GM12874 (cell line): ENCODE results near the gene HDGFL3.

Source experiments
- TF ChIP-seq, protein P1 (sequence below): IDR thresholded peaks from 2 replicates; pipeline ENCODE4 v1.5.1; 2011; ENCODE audit warnings: low read depth, mild to moderate bottlenecking, control low read depth, low read length, moderate library complexity; ENCODE audit not compliant: insufficient read depth

The HDGFL3 gene

DNA sequence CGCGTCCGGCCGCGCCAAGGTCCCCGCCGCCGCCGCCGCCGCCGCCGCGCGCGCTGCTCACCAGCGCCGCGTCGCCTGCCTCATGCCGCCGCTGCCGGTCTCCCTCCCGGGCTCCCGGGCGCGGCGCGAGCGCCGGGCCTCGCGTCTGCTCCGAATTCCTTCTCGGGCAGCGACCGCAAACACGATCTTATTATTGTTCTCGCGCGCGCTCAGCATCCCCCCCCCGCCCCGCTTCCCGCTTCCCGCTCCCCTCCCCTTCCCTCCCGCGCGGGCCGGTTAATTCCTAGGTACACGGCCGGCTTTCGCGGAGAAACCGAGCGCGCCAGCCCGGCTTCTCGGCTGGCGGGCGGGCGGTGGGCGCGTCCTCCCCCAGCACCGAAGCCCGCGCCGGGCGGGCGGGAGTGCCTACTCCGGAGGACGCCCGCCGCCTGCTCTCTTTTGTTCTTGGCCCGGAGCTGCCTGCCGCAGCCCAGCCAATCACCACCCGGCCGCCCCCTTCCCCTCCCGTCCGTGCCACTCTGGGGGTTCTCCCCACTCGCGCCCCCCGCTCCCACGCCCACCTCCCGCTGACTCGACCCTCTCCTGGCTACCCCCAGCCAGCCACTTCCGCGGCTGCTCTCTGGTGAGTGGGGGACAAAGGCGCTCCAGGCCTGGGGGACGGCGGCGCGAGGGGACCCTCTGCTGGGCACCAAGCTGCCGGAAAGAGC, at the start of gene HDGFL3:
Gene HDGFL3 (minus strand): TSS at position 164 of the 707 bp plus-strand sequence. CDS start 409 bp downstream, outside the sequence.
- TF ChIP-seq, protein P1, sequence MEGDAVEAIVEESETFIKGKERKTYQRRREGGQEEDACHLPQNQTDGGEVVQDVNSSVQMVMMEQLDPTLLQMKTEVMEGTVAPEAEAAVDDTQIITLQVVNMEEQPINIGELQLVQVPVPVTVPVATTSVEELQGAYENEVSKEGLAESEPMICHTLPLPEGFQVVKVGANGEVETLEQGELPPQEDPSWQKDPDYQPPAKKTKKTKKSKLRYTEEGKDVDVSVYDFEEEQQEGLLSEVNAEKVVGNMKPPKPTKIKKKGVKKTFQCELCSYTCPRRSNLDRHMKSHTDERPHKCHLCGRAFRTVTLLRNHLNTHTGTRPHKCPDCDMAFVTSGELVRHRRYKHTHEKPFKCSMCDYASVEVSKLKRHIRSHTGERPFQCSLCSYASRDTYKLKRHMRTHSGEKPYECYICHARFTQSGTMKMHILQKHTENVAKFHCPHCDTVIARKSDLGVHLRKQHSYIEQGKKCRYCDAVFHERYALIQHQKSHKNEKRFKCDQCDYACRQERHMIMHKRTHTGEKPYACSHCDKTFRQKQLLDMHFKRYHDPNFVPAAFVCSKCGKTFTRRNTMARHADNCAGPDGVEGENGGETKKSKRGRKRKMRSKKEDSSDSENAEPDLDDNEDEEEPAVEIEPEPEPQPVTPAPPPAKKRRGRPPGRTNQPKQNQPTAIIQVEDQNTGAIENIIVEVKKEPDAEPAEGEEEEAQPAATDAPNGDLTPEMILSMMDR: peak; percentile 17; the same call in 1 of the 2 replicates

DNA sequence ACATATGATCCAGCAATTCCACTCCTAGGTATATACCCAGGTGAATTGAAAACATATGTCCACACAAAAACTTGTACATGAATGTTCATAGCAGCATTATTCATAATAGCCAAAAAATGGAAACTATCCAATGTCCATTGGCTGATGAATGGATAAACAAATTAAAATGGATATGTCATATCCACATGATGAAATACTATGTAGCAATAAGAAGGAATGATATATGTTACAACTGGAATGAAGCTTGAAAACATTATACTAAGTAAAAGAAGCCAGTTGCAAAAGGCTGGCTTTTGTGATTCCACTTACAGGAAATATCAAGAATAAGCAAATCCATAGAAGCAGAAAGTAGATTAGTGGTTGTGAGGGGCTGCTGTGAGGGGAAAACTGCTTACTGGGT, 43.2 kb upstream of the HDGFL3 start:
- TF ChIP-seq, protein P1: no peak

DNA sequence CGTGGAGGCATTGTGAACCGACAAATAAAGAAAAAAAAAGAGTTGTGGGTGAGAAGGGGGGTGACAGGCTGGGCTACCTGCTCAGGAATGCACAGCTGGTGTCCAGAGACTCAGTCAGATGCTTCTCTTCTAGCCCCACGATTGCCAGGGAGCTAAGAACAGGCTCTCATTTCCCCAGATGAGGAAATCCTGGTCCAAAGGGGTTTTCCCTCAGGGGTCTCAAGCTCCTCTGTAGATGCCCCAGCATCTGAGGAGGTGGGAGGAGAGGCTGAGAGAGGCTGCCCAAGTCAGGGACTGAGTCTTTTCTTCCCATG, 41.4 kb upstream of the HDGFL3 start:
- TF ChIP-seq, protein P1: no peak

DNA sequence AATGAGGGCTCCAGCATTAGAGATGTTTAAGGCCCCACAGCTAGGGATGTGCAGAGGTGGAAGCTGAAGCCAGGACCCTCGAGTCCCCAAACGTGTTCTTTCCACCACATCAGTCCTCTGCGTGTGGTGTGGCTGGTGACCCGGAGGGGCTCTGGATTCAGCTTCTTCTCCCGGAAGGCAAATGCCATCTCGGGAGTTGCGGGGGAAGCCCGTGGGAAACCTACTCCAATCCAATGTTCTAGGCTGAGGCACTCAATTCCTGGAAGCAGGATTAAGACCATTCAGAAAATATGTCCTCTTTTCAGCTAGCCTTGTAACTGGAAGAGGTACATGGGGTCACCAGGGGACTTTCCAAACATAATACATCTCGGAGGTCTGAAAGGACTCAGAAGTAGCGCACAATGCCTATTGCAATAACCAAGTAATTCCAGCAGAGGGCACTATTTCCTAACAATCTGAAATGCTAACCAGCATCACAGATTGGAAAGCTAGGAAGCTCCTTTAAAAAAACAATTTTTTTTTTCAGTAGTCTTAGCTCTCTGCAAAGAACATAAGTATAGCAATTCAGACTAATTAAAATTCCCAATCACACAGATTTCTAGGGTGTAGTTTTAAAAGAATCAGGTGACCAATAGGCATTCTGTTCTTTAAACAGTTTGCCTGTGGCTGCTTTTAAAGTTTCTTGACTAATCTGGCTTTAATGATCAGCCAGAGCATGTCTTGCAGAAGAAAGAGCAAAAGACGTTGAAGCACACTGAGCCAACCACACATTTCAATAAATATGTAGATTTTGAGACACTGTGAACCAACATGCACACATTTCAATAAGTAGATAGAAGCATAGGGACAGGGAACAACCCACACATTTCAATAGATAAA, 40.8 kb upstream of the HDGFL3 start:
- TF ChIP-seq, protein P1: peak; percentile 62; the same call in 1 of the 2 replicates

DNA sequence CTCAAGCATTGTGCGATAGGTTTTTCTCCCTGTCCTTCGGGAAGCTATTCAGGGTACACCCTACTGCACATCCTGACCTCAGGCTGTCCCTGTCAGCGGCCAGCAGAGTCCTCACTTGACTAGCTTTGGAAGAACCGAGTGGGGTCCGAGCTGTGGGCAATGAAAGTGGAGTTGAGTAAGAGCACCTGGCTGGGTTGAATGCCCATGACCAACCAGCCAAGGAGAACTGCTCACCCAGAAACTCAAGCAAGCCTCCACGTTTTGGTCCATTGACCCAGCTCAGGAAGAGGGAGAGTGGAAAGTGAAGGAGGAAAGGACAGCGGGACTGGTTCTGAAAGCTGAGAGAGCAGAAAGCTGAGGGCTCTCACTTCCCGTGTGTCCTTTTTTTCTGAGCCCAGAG, 36.0 kb upstream of the HDGFL3 start:
- TF ChIP-seq, protein P1: no peak

DNA sequence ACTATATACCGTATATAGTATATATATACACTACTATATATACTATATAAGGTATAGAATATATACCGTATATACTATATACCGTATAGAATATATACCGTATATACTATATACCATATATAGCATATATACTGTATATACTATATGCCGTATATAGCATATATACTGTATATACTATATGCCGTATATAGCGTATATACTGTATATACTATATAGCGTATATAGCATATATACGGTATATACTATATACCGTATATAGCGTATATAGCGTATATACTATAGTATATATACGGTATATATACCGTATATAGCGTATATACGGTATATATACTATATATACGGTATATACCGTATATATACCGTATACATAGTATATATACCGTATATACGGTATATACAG, 22.6 kb upstream of the HDGFL3 start:
- TF ChIP-seq, protein P1: no peak

DNA sequence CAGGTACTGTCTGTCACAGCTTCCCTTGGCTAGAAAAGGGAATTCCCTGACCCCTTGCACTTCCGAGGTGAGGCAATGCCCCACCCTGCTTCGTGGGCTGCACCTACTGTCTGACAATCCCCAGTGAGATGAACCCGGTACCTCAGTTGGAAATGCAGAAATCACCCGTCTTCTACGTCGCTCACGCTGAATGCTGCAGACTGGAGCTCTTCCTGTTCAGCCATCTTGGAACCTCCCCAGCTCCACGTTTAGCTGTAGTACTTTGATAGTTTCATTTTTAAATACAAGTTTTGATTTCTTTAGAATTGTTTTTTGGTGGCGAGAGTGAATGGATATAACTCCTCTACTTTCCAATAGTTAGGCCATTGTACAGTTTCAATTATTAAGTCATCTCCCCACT, 17.8 kb upstream of the HDGFL3 start:
- TF ChIP-seq, protein P1: no peak
